Breast epithelium (tissue), 4 donors: Measurements from ENCODE around the gene ROCK2. TPM values are rescaled to one million over a fixed set of nuclear protein-coding genes. Genes with fewer than 3 reads are reported as not detected.
"Not testable (repeated sequence)": the region's sequence is repeated elsewhere in the genome, so short reads cannot be mapped to it uniquely, and the experiment has no call there.

Experiments used
- DNase-seq, 2 donors: peaks; one replicate each; pipeline ENCODE4 v3.0.0-alpha.2; 2019; ENCODE audit warnings: low spot score in 2 of 2
- H3K27ac ChIP-seq, 2 donors: fragments of 200-600 bp; sonication (generic) in 1 of 2; one replicate each; pipeline ENCODE4 v1.5.1; 2016 to 2019; ENCODE audit warnings: mild to moderate bottlenecking in 1 of 2
- H3K27me3 ChIP-seq, 2 donors: fragments of 200-600 bp; sonication (generic) in 1 of 2; one replicate each; pipeline versions ENCODE4 v1.5.1 to v1.6.0; 2017 to 2019; ENCODE audit warnings: control low read depth in 1 of 2, mild to moderate bottlenecking in 1 of 2
- H3K36me3 ChIP-seq: fragments of 200-600 bp; one replicate; pipeline ENCODE4 v1.5.1; 2019
- H3K4me1 ChIP-seq, 2 donors: fragments of 200-600 bp; sonication (generic); one replicate each; pipeline ENCODE4 v1.5.1; 2016 to 2019; ENCODE audit warnings: control low read depth in 1 of 2
- H3K4me3 ChIP-seq, 3 donors: fragments of 200-600 bp; sonication (generic); 1 replicate in 2 of 3; 2 replicates in 1 of 3; pipeline ENCODE4 v1.5.1; 2016 to 2019; ENCODE audit warnings: mild to moderate bottlenecking in 3 of 3, moderate library complexity in 2 of 3
- H3K9me3 ChIP-seq, 2 donors: fragments of 200-600 bp; sonication (generic) in 1 of 2; one replicate each; pipeline ENCODE4 v1.5.1; 2016 to 2019; ENCODE audit warnings: control low read depth in 1 of 2
- POLR2A ChIP-seq: fragments of 450-650 bp; IDR thresholded peaks from one replicate; pipeline ENCODE4 v1.6.1; 2016; ENCODE audit warnings: antibody characterized with exemption, mild to moderate bottlenecking, moderate library complexity
- POLR2AphosphoS5 ChIP-seq, 3 donors: sonication (generic); formaldehyde crosslinking; IDR thresholded peaks; one replicate each; pipeline ENCODE4 v1.6.1; 2017; ENCODE audit warnings: antibody characterized with exemption in 3 of 3
- intact Hi-C: fragments of 100-400 bp; cut with DNase I; formaldehyde crosslinking; loops from one replicate; pipeline ENCODE4 v1.15.1; 2023; ENCODE audit warnings: low total_unique reads
- total RNA-seq, 3 donors: library from RNA; depleted of rRNA; stranded (reverse); fragments of >200 nt; gene quantifications; one replicate each; pipeline ENCODE4 v1.1.0, GENCODE V29; 2016
- TF ChIP-seq, protein P1 (sequence below), 3 donors: fragments of 450-650 bp; IDR thresholded peaks; one replicate each; pipeline ENCODE4 v1.5.1; 2016 to 2017; ENCODE audit warnings: antibody characterized with exemption in 3 of 3, mild to moderate bottlenecking in 3 of 3, moderate library complexity in 3 of 3

ROCK2 gene
- total RNA-seq, 3 donors from 2014 or later = 87.1 to 181 (median 103) TPM

GRCh38 chr2:11256166-11256565, 88.3 kb downstream of the ROCK2 start:
- TF ChIP-seq POLR2A (no peak), POLR2AphosphoS5 (IDR thresholded peaks at IDR 0.05) (no peak)
- TF ChIP-seq, protein P1, sequence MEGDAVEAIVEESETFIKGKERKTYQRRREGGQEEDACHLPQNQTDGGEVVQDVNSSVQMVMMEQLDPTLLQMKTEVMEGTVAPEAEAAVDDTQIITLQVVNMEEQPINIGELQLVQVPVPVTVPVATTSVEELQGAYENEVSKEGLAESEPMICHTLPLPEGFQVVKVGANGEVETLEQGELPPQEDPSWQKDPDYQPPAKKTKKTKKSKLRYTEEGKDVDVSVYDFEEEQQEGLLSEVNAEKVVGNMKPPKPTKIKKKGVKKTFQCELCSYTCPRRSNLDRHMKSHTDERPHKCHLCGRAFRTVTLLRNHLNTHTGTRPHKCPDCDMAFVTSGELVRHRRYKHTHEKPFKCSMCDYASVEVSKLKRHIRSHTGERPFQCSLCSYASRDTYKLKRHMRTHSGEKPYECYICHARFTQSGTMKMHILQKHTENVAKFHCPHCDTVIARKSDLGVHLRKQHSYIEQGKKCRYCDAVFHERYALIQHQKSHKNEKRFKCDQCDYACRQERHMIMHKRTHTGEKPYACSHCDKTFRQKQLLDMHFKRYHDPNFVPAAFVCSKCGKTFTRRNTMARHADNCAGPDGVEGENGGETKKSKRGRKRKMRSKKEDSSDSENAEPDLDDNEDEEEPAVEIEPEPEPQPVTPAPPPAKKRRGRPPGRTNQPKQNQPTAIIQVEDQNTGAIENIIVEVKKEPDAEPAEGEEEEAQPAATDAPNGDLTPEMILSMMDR (IDR thresholded peaks at IDR 0.05) = no peak
- H3K27me3 ChIP-seq = no peaks in the 10 kb centered on the region
- intact Hi-C loops = no loop called here
- H3K36me3 ChIP-seq = no peaks in the 10 kb centered on the region
- no peak overlapping the region for H3K27ac ChIP-seq
- no peaks in the 10 kb centered on the region for H3K4me1 ChIP-seq
- H3K9me3 ChIP-seq = no peaks in the 10 kb centered on the region
- no peak overlapping the region for H3K4me3 ChIP-seq
- no peak for DNase-seq

DNA sequence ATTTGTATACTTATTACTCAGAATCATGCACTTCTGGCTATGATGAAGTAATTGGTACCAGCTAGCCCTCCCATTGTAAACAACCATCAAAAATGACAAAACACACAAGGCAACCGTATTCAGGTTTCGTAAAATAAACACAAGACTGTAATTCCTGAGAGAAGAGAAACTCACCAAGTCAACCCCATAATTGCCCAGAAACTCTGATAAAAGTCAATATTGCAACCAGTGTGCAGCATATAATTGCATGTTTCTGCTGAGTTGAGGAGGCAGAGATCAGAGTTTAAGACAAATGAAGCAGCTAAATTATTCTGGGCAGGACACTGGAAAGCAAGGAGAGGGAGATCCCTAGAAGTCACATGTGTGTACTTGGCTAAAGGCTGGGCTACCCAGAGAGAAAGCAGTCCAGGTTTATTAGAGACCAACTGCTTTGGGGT, 90.3 kb downstream of the ROCK2 start:
- H3K27ac ChIP-seq = no peak overlapping the region
- TF ChIP-seq, protein P1 (IDR thresholded peaks at IDR 0.05) = no peak
- no peak for TF ChIP-seq POLR2A
- no peak for TF ChIP-seq POLR2AphosphoS5 (IDR thresholded peaks at IDR 0.05)
- intact Hi-C loops = no loop called here
- no peaks in the 10 kb centered on the region for H3K27me3 ChIP-seq
- H3K4me3 ChIP-seq = no peak overlapping the region
- H3K4me1 ChIP-seq = no peaks in the 10 kb centered on the region
- DNase-seq = no peak
- no peaks in the 10 kb centered on the region for H3K9me3 ChIP-seq
- no peaks in the 10 kb centered on the region for H3K36me3 ChIP-seq

- H3K4me1 ChIP-seq, H3K4me3 ChIP-seq, H3K27ac ChIP-seq, intact Hi-C loops, DNase-seq, H3K9me3 ChIP-seq, H3K36me3 ChIP-seq, H3K27me3 ChIP-seq: not testable (repeated sequence)
These were observed 92.0 kb downstream of the ROCK2 start for GRCh38 chr2:11252458-11252857.

- Histone ChIP-seq H3K9me3 (no peaks in the 10 kb centered on the region), H3K36me3 (no peaks in the 10 kb centered on the region), H3K27me3 (no peaks in the 10 kb centered on the region), H3K4me1 (no peaks in the 10 kb centered on the region), H3K4me3 (no peak overlapping the region), H3K27ac (no peak overlapping the region)
- intact Hi-C loops = no loop called here
- TF ChIP-seq, protein P1 (IDR thresholded peaks at IDR 0.05) = no peak
- no peak for TF ChIP-seq POLR2AphosphoS5 (IDR thresholded peaks at IDR 0.05)
- TF ChIP-seq POLR2A = no peak
- DNase-seq = no peak
These were observed 93.8 kb downstream of the ROCK2 start for GRCh38 chr2:11250400-11251196.

DNA sequence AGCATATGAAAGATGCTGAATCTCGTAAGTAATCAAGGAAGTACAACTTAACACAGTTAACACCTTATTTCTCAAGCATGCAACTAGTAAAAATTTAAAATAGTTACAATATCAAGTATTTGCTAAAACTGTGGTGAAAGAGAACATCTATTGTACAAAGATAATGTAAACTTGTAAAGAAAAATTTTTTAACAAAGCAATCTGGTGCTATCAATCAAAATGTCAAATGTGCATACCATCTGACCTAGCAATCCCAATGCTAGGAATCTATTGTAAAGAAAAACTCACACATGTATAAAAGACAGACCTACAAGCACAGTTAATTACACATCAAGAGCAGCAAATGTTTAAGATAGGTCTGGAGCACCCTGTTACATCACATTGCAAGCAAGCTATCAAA, 99.1 kb downstream of the ROCK2 start:
- intact Hi-C loops = no loop called here
- Histone ChIP-seq H3K27ac (no peak overlapping the region), H3K36me3 (no peaks in the 10 kb centered on the region), H3K4me1 (no peaks in the 10 kb centered on the region), H3K9me3 (no peaks in the 10 kb centered on the region), H3K4me3 (no peak overlapping the region), H3K27me3 (no peaks in the 10 kb centered on the region)
- no peak for DNase-seq
- TF ChIP-seq, protein P1 (IDR thresholded peaks at IDR 0.05) = no peak
- no peak for TF ChIP-seq POLR2AphosphoS5 (IDR thresholded peaks at IDR 0.05)
- TF ChIP-seq POLR2A = no peak
